ENCODE measurements around the gene GABRG3. TPM values are rescaled to one million over a fixed set of nuclear protein-coding genes. Genes with fewer than 3 reads are reported as not detected.

Gene GABRG3
- polyA plus RNA-seq, 2 of the 4 experiments (the other 2 are of a cell fraction): 0.08 to 0.18 TPM

DNA sequence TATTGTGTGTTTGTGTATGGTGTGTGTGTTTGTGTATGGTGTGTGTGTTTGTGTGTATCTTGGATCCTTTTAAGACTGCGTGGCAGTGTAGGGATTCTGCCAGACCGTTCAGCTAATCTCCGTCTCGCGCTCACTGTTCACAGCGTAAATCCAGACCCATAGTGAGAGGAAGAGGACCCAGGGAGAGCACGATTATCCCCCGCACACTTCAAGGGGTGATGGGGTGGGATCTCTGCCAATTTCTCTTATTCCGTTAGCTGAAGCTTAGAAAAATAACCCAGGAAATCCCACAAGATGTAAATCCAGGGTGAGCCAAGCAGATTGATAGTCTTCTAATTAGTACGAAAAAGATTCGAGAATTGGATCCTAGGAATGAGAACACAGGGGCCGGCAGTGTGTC is 381.2 kb downstream of the GABRG3 start:
- Histone ChIP-seq H3K4me2 (no peak overlapping the region), H3K4me1 (no peaks in the 10 kb centered on the region), H3K4me3 (no peak overlapping the region), H3K9me3 (peaks cover 12% of the 10 kb centered on the region), H3K27ac (no peak overlapping the region)
- ChIA-PET POLR2A (no interaction called here), CTCF (interaction anchor here (1.3 kb wide), 1 partner anchor 380 kb away, joined by 3 read pairs; no protein-coding TSS in a partner anchor)
- FAIRE-seq (no peak), ATAC-seq (no peak), DNase-seq (ENCODE audit: low read depth in 1 of 2, low spot score in 1 of 2) (no peak)
- TF ChIP-seq, protein P1, sequence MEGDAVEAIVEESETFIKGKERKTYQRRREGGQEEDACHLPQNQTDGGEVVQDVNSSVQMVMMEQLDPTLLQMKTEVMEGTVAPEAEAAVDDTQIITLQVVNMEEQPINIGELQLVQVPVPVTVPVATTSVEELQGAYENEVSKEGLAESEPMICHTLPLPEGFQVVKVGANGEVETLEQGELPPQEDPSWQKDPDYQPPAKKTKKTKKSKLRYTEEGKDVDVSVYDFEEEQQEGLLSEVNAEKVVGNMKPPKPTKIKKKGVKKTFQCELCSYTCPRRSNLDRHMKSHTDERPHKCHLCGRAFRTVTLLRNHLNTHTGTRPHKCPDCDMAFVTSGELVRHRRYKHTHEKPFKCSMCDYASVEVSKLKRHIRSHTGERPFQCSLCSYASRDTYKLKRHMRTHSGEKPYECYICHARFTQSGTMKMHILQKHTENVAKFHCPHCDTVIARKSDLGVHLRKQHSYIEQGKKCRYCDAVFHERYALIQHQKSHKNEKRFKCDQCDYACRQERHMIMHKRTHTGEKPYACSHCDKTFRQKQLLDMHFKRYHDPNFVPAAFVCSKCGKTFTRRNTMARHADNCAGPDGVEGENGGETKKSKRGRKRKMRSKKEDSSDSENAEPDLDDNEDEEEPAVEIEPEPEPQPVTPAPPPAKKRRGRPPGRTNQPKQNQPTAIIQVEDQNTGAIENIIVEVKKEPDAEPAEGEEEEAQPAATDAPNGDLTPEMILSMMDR (IDR thresholded peaks at IDR 0.05): no peak
- TF ChIP-seq NPAS2 (CRISPR knock-in tag; IDR thresholded peaks at IDR 0.05; ENCODE audit: borderline replicate concordance) (no peak), MYC (IDR thresholded peaks at IDR 0.05; ENCODE audit: borderline replicate concordance, low read length) (no peak), TFCP2L1 (CRISPR knock-in tag; IDR thresholded peaks at IDR 0.05) (no peak), NFE2L2 (conservative IDR thresholded peaks at IDR 0.05; ENCODE audit: low read length) (no peak), FOSB (CRISPR knock-in tag; IDR thresholded peaks at IDR 0.05) (no peak), FOSL2 (IDR thresholded peaks at IDR 0.05) (no peak), FOSL2 (CRISPR knock-in tag; IDR thresholded peaks at IDR 0.05) (no peak), CHD2 (IDR thresholded peaks at IDR 0.05; ENCODE audit: low read length, partially characterized antibody) (no peak), MAFK (IDR thresholded peaks at IDR 0.05; ENCODE audit: partially characterized antibody) (no peak), KDM5A (IDR thresholded peaks at IDR 0.05) (no peak)
- 72% methylated on average over 12 of the region's 12 CpGs for WGBS (ENCODE audit: missing lambda C conversion rate)

DNA sequence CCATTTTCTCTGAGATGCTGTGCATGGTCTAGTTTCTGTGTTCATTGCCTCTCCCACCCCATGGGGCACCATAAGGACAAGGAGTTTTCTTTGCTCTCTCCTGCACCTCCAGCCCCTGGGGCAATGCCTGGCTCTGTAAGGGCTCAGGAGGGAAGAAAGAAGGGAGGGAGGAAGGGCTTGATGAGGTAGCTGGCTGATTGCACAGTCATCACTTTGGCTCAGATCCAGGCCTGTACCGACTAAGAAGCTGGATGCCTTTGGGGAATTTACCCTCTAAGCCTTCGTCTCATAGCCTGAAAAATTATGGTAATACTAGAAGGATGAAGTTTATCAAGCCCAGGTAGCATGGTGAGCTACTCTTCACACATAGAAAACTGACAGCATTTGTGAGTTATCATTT is 382.9 kb downstream of the GABRG3 start:
- CTCF ChIA-PET: interaction anchor here (0.7 to 2.0 kb wide), 3 partner anchors 10 to 380 kb away, joined by 3 to 8 read pairs (median 5); no protein-coding TSS in a partner anchor
- no peak for TF ChIP-seq POLR2A (IDR thresholded peaks at IDR 0.05; ENCODE audit: low read length)
- peak; percentile 66 for TF ChIP-seq MAFK (IDR thresholded peaks at IDR 0.05; ENCODE audit: partially characterized antibody)
- no peak for TF ChIP-seq SREBF2 (IDR thresholded peaks at IDR 0.05)
- no peak for TF ChIP-seq ZFP36 (IDR thresholded peaks at IDR 0.05; ENCODE audit: borderline replicate concordance, partially characterized antibody)
- TF ChIP-seq, protein P2, sequence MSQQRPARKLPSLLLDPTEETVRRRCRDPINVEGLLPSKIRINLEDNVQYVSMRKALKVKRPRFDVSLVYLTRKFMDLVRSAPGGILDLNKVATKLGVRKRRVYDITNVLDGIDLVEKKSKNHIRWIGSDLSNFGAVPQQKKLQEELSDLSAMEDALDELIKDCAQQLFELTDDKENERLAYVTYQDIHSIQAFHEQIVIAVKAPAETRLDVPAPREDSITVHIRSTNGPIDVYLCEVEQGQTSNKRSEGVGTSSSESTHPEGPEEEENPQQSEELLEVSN (IDR thresholded peaks at IDR 0.05; ENCODE audit: borderline replicate concordance, low read depth): no peak
- 13% methylated on average over 2 of the region's 2 CpGs for WGBS (ENCODE audit: missing lambda C conversion rate)

DNA sequence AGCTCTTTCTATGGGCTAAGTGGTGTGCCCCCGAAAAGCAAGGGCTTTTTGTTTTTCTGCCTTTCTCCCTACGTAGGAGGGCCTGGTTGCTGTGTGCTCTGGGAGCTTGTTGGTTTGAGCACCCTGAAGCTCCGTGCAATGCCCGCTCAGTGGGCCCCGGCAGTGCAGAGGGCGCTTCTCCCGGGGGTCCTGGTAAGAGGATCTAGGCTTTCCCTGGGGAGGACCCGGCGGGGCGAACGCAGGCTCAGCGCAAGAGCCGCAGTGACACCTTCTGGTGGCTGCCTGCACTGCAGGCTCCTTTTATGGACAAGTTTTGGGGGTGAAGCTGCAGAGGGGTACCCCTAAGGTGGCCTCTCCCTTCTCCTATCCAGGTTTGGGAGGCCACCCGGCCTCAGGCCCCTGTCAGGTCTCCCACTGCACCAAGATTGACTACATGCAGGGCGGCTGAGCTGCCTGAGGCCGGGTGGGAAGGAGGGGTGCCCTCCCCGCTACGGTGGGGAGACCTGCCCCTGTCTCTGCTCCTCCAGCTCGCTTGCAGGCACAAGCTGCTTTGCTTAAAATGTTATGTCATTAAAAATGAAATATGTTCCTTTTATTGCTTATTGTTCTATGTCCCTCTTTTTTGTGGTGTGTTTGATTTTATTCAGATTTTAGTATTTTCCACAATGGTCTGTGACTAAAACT is 387.9 kb downstream of the GABRG3 start:
- FAIRE-seq: no peak
- ATAC-seq: peak; percentile 41 to 80; a peak in 3 of 6 replicates
- no peaks in the 10 kb centered on the region; the same call in 2 of the 3 replicates for H3K9me3 ChIP-seq
- DNase-seq (ENCODE audit: low read depth in 1 of 2, low spot score in 1 of 2): peak in 1 of 2 experiments; percentile 16
- no peak overlapping the region for H3K4me3 ChIP-seq
- H3K27ac ChIP-seq: no peak overlapping the region
- CTCF ChIA-PET: interaction anchor here (0.5 to 3.0 kb wide), 52 partner anchors 9 to 479 kb away, joined by 3 to 29 read pairs (median 4); partner anchors contain the start of gene GABRG3
- WGBS (ENCODE audit: missing lambda C conversion rate): 17% methylated on average over 19 of the region's 19 CpGs
- POLR2A ChIA-PET: no interaction called here
- TF ChIP-seq RAD21 (conservative IDR thresholded peaks at IDR 0.05 in 1 of 2, IDR thresholded peaks at IDR 0.05 in 1 of 2) (peak; percentile 81 to 90), SMC3 (IDR thresholded peaks at IDR 0.05) (peak; percentile 83), ZFP36 (IDR thresholded peaks at IDR 0.05; ENCODE audit: borderline replicate concordance, partially characterized antibody) (no peak)
- TF ChIP-seq, protein P1 (IDR thresholded peaks at IDR 0.05): peak; percentile 79
- H3K4me1 ChIP-seq: no peaks in the 10 kb centered on the region
- H3K4me2 ChIP-seq: peak overlapping the region; percentile 55

More for the DNA sequence above, 382.9 kb downstream of the GABRG3 start:
- FAIRE-seq: no peak
- Histone ChIP-seq H3K4me3 (no peak overlapping the region), H3K4me2 (no peak overlapping the region), H3K9me3 (peaks cover 9% of the 10 kb centered on the region; the same call in 2 of the 3 replicates), H3K4me1 (no peaks in the 10 kb centered on the region), H3K27ac (no peak overlapping the region)
- no peak for ATAC-seq
- DNase-seq (ENCODE audit: low read depth in 1 of 2, low spot score in 1 of 2): peak in 1 of 2 experiments; percentile 17
- POLR2A ChIA-PET: no interaction called here
